ENCODE results near the gene CST8. TPM values are rescaled to one million over a fixed set of nuclear protein-coding genes. Genes with fewer than 3 reads are reported as not detected.
"Not testable (repeated sequence)": the region's sequence is repeated elsewhere in the genome, so short reads cannot be mapped to it uniquely, and the experiment has no call there.

The CST8 gene
- not detected for total RNA-seq

GRCh38 chr20:23490817-23491216 lies at the start of gene CST8:
TSS of gene CST8 (plus strand) at chr20:23491117. CDS start at chr20:23491668, 551 bp downstream.
- DNase-seq (ENCODE audit: low spot score in 2 of 2) (no peak), FAIRE-seq (no peak)

- DNase-seq (ENCODE audit: low spot score in 2 of 2) (peak; percentile 40 to 80), FAIRE-seq (no peak)
Measured at GRCh38 chr20:23441850-23442313, 49.0 kb upstream of the CST8 start.

- FAIRE-seq = no peak
Measured at GRCh38 chr20:23442436-23442835, 48.5 kb upstream of the CST8 start.

GRCh38 chr20:23444859-23445258 lies 46.1 kb upstream of the CST8 start:
- no peak for FAIRE-seq

More at GRCh38 chr20:23442436-23442835, 48.5 kb upstream of the CST8 start:
- DNase-seq (ENCODE audit: low spot score in 2 of 2) = no peak

GRCh38 chr20:23445596-23446217 lies 45.2 kb upstream of the CST8 start:
- FAIRE-seq (no peak), DNase-seq (ENCODE audit: low spot score in 2 of 2) (no peak)

More at GRCh38 chr20:23444859-23445258, 46.1 kb upstream of the CST8 start:
- DNase-seq (ENCODE audit: low spot score in 2 of 2) = no peak

GRCh38 chr20:23446505-23446904 lies 44.4 kb upstream of the CST8 start:
- DNase-seq (ENCODE audit: low spot score in 2 of 2) (peak; percentile 44 to 47), FAIRE-seq (no peak)

GRCh38 chr20:23448167-23448566 lies 42.8 kb upstream of the CST8 start:
- DNase-seq (ENCODE audit: low spot score in 2 of 2) (no peak), FAIRE-seq (no peak)

GRCh38 chr20:23449421-23449820 lies 41.5 kb upstream of the CST8 start:
- no peak for FAIRE-seq
- no peak for DNase-seq (ENCODE audit: low spot score in 2 of 2)

GRCh38 chr20:23450877-23451276 lies 40.0 kb upstream of the CST8 start:
- FAIRE-seq = no peak
- DNase-seq (ENCODE audit: low spot score in 2 of 2) = no peak

GRCh38 chr20:23451956-23452487 lies 38.9 kb upstream of the CST8 start:
- FAIRE-seq (no peak), DNase-seq (ENCODE audit: low spot score in 2 of 2) (no peak)

- FAIRE-seq (no peak), DNase-seq (ENCODE audit: low spot score in 2 of 2) (no peak)
Measured at GRCh38 chr20:23452776-23453175, 38.1 kb upstream of the CST8 start, which contains the start of gene CST11. TSS of gene CST11 (minus strand) at chr20:23452876. CDS start at chr20:23452811, 65 bp downstream.

- FAIRE-seq (no peak), DNase-seq (ENCODE audit: low spot score in 2 of 2) (no peak)
Measured at GRCh38 chr20:23453549-23454543, 37.1 kb upstream of the CST8 start.

GRCh38 chr20:23454816-23455215 lies 36.1 kb upstream of the CST8 start:
- DNase-seq (ENCODE audit: low spot score in 2 of 2) (no peak), FAIRE-seq (no peak)

GRCh38 chr20:23455639-23456038 lies 35.3 kb upstream of the CST8 start:
- FAIRE-seq = no peak
- DNase-seq (ENCODE audit: low spot score in 2 of 2) = no peak

GRCh38 chr20:23456409-23456808 lies 34.5 kb upstream of the CST8 start:
- DNase-seq (ENCODE audit: low spot score in 2 of 2) = no peak
- no peak for FAIRE-seq

- no peak for FAIRE-seq
- DNase-seq (ENCODE audit: low spot score in 2 of 2) = no peak
Measured at GRCh38 chr20:23456873-23457272, 34.0 kb upstream of the CST8 start.

- no peak for FAIRE-seq
Measured at GRCh38 chr20:23459461-23460150, 31.3 kb upstream of the CST8 start.

GRCh38 chr20:23461180-23461579 lies 29.7 kb upstream of the CST8 start:
- DNase-seq (ENCODE audit: low spot score in 2 of 2) = no peak
- FAIRE-seq = no peak

More at GRCh38 chr20:23459461-23460150, 31.3 kb upstream of the CST8 start:
- DNase-seq (ENCODE audit: low spot score in 2 of 2) = peak in 1 of 2 donors; percentile 14

GRCh38 chr20:23466961-23467360 lies 24.0 kb upstream of the CST8 start:
- FAIRE-seq; DNase-seq (ENCODE audit: low spot score in 2 of 2): not testable (repeated sequence)

- not testable (repeated sequence) for DNase-seq (ENCODE audit: low spot score in 2 of 2); FAIRE-seq
Measured at GRCh38 chr20:23472306-23472705, 18.6 kb upstream of the CST8 start.

Measured in frontal cortex (tissue), 4 donors.